GM19455 (cell line): Measurements from ENCODE around the gene BUD23.
"Not testable (repeated sequence)": the region's sequence is repeated elsewhere in the genome, so short reads cannot be mapped to it uniquely, and the experiment has no call there.

Experiments
- ATAC-seq: cut with Tn5 transposase; IDR thresholded peaks from one replicate; pipeline ENCODE4 v1.9.1; 2021; ENCODE audit not compliant: unreplicated experiment

BUD23 gene

DNA sequence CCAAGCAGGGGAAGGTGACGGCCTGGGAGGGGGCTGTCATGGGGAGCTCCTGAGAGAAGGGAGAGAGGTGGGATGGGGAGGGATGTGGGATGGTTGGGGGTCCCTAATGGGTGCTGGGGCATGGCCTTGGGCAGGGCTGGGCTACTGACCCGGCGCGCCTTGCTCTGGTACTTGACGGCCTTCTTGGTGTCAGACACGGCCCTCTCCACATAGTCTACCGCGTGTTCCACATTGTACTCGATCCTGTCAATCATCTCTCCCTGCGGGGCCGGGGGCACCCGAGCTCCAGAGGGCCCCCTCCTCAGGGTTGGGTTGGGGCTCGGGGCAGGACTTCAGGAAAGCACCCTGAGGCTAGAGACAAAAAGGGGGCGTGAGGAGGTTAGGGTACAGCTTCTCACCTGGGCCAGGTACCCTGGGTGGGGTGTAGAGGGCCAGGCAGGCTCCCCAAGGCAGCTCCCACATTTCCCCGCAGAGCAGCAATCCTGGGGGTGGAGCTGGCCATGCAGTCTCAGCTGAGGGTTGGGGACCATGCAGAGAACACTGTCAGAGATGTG, 17.3 kb downstream of the BUD23 start:
- no peak for ATAC-seq

DNA sequence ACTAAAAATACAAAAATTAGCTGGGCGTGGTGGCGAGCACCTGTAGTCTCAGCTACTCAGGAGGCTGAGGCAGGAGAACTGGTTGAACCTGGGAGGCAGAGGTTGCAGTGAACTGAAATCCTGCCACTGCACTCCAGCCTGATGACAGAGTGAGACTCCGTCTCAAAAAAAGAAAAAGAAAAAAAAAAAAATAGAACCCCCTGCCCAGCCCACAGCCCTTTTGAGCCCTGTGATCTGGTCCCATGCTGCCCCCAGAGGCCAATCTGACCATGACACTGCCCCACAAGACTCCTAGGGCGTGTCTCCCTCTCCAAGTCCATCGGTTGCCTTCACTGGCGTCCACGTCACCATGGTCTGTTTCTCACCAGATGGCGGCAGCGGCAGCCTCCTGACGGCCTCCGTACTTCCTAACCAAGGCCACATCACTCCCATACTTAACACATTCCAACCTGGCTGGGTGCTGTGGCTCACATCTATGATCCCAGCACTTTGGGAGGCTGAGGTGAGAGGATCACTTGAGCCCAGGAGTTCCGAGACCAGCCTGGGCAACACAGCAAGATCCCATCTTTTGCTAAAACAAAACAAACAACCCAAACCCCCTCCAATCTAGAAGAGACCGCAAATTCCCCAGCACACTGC, 18.1 kb downstream of the BUD23 start:
- no peak for ATAC-seq

DNA sequence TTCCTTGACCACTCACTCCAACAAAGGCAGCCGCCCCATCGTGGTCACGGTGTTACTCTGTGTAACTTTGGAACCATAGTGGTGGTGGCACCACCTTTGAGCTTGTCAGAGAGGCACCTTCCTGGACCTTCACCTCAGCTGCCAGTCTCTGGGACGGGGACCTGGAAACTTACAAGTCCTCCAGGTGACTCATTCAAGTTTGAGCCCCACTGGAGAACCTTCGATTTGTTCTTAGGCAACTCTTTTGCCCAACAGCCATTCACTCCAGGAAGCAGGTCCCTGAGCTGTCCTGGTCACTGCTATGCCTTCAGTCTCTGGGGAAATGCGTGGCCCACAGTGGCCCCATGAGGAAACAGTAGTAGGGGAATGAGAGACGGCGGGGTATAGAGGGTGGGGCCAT, 18.8 kb downstream of the BUD23 start:
- ATAC-seq: no peak

DNA sequence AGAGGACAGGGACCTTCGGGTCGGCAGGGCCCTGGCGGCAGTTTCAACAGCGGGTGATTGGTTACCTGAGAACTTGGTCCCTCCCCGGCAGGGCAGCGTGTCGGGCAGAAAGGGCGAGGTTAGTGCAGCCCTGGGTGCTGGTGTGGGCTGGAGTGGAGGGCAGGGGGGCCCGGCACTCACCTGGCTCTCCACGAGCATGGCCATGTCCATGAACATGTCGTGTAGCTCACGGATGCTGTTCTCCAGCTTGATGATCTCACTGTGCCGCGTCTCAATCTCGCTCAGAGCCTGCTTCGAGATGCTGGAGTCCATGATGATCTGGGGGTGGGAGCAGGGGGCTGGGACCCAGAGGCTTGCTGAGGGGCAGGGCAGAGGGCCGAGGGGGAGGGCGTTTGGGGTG, 19.3 kb downstream of the BUD23 start:
- no peak for ATAC-seq

DNA sequence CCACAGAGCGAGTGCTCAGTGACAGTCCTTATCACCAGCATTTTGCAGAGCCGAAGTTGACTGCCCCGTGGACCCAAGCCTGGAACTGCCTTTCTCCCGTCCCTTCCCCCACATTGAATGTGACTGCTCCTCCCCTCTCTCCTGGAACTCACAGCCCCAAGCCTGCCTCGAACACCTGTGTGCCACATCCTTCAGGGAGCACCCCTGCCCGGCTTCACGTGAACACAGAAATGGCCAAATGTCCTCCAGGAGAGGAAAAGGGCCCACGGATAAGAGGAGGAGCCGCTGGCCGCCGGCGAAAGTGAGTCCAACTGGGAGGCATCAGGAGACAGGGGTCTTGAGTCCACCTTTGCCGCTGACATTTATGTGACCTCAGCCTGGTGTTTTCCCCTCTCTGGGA, 19.8 kb downstream of the BUD23 start:
- no peak for ATAC-seq

DNA sequence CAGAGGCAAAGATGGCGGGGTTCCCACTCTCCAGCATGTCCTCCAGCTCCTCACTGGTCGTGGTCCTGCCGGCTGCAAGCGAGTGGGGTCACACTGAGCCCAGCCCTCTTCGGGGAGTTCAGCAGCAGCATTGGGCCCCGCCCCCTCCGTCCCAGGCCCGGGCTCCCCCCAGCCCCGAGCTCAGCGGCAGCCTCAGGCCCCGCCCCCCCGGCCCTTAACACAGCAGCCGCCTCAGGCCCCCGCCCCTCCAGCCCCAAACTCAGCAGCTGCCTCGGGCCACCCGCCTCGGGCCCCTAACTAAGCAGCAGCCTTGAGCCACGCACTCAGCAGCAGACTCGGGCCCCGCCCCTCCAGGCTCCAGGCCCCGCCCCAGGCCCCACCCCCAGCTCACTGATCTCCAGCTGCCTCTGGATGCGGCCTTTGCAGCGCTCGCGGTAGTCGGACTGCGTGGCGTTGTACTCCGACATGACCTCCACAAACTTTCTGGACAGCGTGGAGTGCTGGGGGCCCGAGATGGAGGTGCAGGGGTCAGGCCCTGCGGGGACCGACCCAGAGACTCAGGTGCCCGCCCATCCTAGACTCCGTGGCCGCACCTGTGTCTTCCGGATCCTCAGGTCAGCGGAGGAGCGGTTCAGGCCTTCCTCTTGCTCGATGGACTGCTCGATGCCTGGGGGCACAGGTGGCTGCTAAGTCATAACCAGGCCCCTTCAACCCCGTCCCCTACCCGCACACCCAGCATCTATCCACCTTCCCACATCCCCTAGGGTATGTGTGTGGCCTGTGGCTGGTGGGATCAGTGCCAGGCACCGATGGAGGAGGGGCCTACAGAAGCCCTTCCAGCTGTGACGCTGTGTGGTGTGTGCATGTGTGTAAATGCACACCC, 20.6 kb downstream of the BUD23 start:
- no peak for ATAC-seq

DNA sequence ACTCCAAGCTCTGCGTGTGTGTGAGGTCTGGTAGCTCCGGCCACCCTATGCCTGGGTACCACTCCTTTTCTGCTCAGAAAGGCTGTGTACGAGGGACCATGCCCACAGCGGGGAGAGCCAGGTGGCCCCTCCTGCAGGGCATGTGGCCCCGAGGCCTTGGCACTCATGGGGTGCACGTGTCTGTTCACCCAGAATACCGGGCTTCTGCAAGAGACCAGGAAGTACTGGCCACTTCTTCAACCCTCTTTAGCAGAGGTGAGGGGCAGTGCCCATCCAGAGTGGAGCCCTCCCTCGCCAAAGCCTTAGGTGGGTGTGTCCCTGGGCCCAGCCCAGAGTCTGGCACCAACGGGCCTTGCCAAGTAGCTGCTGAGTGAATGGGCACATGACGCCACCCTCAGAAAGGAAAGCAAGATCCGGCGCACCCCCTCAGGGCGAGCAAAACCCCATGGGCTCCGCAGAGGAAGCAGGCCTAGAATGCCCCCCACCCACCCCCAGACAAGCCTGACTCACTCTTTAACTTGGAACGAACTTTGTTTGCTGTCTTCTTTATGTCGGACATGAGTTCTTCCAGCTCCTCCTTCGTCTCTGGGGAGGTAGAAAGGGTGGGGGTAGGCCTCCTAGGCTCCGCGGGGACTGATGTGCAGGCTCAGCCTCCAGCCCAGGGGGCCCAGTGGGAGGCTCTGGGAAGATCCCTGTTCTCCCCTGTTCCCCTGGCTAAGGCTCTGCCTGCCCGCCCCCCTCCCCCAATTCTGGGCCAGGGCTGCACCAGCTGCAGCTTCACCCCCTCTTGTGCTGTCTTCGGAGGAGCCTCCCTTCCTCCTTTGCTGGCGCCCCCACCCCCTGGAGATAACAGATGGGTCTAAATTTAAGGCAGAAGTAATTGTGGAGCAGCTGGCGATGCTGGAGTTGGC, 21.5 kb downstream of the BUD23 start:
- no peak for ATAC-seq

DNA sequence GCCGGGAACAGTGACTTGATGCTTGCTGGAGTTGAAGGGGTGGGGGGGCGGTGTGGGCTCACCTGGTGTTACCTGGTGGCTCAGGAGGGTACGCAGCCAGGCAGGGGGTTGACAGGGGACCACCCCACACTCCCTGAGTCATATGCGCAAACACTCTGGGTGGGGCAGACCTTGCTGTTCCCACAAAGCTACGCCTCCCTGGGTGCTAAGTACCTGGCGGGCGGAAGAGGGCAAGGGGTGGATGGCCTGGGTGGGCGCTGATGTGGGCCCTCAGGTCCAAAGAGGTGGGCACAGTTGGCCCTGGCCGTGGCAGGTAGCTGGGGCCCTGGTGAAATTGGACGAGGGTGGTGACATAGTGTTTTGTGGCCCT, 22.1 kb downstream of the BUD23 start:
- no peak for ATAC-seq

DNA sequence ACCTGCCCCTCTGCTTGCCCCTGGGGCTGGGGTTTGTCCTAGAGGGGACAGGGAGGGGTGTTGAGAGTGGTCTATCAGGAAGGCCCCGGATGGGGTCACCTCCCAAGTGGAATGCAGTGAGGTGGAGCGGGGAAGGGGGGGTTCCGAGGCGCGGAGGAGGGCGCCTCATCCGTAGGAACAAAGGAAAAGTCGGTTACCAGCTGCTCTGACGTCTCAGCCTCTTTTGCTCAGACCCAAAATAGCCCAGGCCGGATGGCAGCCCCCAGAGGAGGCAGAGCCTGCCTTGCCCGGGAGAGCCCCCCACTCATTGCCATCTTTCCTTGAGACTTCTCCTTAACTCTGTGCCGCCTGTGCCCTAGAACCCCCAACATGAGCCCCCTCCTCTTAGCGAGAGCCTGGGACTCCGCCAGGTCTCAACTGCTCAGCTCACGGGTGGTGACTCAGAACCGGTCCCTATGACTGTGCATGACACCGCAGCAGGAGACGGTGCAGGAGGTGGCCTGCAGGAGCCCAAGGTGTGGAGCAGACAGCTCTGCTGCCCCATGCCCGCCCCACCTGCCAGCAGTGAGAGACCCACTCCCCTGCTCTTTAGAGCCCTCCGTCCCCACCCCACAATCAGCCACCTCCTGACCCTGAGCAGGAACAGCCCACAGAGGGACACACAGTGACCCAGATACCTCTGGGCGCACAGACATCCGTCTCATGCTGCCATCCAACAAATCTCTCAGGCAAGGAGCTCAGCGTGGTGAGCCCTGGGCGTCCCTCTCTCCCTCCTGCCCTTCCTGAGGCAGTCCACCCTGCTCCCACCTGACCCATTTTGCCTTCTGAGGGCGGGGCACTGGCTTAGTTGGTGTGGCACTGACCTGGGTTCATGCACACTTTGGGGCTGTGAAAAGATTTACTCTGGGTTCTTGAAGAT, 23.0 kb downstream of the BUD23 start:
- ATAC-seq: no peak

DNA sequence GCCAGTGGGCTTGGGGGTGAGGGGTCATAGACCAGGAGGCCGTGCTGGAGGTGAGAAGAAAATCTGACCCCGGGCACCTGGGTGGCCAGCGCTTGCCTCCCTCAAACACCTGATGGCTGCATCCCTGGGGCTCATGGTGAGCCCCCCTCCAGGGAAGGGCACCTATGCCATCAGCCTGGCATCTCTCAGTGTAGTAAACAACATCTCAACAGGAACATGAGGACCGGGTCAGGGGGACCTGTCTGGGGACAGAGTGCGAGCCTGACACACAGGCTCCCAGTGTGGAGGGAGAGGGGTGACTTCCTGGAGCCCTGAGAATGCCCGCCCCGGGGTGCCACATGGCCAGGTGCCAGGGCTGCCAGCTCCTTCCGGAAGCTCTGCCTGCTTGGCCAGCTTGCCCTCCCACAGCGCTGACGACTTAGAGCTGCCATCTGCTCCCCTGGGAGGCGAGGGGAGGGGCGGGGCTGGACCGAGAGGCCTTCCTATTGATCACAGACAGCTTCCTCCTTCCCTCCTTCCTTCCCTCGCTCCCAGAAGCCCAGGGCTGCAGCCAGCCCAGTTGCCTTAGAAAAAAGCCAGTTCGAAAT, 23.7 kb downstream of the BUD23 start:
- ATAC-seq: no peak

DNA sequence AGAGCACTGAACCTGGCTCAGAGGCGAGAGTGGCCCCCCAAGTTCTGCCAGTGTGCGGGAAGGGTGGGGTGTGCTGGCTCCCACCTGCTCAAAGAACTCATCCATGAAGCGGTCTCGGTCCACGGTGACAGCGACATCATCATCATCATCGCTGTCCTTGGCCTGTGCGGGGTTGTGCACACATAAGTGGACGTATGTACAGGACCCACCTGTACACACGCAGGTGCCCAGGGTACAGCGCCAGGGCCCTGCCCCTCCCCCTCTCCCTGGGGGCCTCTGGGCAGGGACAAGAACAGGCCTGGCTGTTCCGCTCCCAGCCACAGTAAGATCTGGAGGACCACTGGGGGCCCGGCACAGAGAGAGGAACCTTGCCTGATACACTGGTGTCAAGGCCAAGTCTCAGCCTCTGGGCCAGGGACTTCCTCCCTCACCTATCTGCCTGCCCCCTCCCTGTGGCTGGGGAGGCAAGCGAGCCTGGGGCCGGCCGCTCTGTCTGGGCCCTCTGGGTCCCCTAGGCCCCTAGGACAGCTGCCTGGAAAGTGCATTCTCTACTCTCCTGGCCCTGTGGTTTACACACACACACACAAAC, 25.7 kb downstream of the BUD23 start:
- ATAC-seq: no peak

DNA sequence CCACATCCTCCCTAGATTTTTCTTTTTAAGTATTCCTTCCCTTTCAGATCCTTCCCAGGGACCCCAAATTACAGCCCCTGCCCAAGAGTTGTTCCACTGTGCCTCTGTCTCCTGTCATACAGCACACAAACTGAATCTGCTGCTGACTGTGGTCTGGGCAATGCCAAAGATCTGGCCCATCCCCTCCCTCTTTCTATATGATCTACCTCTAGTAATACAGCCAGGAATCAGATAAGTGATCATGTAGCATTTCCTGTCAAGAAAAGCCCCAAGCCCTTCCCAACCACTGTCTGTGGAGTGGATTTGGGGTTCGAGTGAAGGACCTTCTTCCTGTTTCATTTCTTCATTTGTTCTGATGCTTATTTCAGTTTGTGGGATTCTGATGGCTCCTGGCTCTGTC, 29.4 kb downstream of the BUD23 start:
- ATAC-seq: no peak

DNA sequence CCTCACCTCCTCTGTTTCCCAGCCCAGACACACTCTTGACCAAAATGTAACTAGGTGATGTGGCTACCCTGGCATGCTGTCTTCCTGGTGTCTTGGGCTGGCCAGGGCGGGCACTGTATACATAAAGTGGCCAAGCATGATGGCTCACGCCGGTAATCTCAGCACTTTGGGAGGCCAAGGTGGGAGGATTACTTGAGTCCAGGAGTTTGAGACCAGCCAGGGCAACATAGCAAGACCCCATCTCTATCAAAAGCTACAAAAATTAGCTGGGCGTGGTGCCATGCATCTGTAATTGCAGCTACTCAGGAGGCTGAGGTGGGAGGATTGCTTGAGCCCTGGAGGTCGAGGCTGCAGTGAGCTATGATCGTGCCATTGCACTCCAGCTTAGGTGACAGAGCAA, 29.9 kb downstream of the BUD23 start:
- ATAC-seq: not testable (repeated sequence)

DNA sequence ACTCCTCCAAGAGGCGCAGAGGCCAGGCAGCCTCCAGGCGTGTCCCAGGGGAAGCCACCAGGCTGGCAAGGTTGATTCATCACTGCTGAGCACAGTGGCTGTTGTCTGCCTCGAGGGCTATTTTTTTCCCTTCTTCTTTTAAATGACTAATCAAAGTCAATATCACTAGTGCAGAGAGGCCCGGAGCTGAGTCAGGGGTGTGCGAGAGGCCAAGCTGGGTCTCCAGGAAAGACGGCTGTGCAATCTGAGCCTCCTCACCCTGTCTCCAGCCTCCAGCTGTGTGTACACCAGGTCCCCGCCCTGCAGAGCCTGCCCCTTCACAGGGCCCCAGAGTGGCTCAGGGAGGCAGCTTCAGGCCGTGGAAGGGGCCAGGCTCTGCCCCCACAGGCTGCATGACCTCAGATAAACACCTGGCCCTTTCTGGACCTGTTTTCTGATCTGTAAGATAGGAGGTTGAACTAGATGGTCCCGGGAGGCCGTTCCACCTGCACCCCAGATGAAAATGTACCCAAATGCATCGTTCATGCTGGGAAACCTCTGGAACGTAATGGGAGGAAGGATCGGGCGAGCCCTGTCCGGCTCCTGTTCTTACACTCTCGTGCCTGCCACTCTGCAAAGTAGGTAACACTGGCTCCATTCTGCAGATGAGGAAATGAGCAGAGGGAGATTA, 32.4 kb downstream of the BUD23 start:
- ATAC-seq: no peak

DNA sequence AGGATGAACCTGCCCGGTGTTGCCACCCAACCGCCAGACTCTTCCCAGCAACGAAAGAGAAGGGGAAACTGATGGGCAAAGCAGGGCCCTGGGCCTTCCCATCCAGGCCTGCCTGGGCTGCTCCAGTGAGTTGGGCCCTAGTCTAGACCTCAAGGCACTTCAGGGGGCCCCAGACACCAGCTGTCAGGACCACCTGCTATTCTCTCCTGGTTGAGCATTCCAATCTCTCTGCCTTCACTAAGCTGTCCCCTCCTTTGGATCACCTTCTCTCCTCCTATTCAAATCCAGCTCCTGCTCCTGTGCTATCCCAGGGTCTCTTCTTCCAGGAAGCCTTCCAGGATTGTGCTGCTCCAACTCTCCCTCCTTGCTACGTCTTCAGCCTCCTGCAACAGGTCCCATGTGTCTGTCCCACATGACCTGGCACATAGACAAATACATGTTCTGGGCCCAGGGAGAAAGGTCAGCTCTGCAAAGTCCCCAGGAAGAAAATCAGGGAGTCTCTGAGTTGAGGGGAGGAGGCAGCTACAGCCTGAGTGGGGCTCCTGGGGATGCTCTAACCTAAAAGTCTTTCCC, 33.0 kb downstream of the BUD23 start:
- ATAC-seq: no peak

DNA sequence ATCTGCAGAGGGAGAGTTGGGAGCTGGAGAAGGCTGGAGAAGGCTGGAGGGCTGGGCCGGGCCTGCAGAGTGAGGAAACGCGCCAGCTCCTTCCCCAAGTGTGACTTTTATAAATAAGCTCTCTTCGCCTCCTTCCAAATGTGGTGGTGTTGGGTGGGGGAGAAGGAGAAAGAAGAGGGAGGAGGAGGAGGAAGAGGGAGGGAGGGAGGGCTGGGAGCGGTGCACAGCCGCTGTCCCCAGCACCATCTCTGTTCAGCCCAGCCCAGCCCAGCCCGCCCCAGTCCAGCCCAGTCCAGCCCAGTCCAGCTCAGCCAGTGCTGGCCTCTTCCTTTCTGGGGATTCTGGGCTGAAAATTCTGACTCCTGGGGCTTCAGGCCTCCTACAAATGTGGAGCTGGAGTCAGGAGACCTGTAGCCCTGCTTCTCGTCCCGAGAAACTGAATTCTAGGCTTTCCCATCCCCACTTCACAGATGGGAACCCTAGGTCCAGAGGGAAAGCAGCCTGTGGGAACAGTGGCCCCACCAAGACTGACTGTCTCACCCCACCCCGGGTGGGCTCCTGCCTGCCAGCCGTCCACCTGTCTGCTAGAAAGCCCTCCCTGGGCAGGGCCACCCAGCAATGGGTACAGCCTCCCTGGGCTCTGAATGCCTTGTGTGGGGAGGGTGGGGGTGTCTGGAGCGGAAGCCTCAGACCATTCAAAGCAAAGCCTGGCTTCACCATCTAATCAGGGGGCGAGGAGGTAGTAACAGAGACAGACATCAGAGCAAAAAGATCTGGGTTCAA, 33.8 kb downstream of the BUD23 start:
- ATAC-seq: no peak

DNA sequence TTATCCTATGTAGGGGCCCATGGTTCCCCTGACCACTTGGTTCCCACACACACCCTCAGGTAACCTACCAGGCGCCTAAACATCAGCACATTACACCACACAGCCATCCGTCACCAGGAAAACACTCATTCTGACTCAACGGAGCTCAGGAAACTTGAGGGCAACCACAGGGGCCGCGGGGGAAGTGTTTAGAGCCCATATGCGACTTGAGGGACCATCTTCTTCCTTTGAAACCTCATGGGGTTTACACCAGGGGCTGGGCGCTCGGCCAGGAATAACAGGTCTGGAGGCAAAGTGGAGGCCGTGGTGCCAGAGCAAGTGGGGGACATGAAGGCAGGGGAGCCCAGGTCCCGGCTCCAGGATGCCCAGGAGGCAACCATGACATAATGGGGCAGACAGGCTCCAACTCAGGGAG, 34.6 kb downstream of the BUD23 start:
- no peak for ATAC-seq

DNA sequence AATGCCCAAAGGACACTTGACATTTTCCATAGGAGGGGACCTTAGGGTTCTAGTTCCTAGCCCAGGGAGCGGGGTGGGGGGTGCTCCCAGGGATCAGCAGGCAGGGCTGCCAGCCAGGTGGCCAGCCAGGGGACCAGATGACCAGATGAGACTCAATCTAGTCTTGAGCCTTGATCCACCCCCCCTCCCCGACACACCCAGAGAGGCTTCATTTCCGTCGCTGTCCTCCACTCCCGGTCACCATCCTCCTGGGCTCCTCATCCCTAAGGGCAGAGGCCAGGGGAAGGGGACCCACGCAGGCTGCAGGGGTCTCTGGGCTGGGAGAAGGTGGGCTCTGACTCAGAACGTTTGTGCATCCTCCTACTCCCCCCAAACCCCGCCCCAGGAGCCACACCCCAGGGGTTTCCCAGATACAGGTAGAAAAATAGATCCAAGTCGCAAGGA, 35.1 kb downstream of the BUD23 start:
- no peak for ATAC-seq
